ENCODE measurements around the gene RAB7B.
"Not testable (repeated sequence)": the region's sequence is repeated elsewhere in the genome, so short reads cannot be mapped to it uniquely, and the experiment has no call there.

The RAB7B gene

DNA sequence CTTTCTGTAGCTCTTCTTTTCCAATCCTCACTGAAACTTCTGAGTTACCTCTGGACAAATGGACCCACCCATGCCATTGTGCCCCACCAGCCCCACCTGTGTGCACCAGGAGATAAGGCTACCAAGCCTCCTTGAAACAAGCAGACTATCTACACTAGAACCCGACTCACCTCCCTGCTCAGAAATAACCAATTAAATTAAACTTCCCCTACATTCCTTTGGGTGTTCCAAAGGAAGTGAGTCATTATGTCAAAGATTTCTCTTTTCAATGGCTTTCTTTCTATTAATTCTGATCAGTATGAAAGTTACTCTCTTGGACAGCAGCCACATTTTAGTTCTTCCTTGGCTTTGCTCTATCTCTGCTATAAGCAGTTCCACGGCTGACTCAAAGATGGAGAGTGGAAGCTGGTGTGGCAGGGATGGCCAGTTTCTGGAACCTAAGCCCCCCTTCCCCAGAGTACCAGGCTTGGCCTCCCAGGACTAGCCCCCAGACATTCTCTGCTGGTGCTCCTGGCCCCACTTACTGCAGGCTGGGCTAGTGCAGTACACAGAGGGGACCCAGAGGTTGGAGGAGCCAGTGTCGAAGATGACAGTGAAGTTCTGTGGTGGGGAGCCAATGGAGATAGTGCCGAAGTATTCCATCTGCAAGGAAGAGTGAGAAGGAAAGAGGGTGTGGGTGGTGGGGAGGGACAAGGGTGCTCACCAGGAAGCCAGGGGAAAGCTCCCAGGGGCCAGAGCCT, 18.6 kb upstream of the RAB7B start:
- DNase-seq = peak; percentile 45

DNA sequence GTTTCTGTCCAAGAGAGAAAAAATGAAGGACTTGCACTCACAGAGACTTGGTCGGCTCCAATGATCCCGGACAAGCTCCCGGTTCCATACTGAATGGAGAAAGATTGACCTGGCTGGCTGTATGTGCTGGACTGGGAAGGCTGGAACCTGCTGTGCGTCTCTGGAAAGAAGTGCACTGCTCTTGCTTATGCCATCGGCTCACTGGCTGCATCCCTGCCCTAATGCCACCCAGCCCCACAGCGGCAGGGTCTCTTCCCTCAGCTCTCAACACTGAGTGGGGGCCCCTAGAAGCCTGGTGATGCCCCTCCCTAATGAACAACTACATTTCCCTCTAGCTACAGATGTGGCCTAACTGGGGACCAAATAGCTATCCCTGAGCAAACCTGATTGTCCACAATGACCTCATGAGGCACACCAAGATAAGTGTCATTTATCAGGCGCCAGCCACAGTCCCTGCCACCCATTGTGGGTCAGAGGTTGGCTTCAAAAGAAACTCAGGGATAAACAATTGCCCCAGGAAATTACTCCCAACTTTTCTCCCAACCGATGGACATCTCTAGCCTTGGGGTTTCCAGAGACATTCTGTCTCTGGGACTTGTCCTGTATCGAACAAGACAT, 17.9 kb upstream of the RAB7B start:
- no peak for DNase-seq

DNA sequence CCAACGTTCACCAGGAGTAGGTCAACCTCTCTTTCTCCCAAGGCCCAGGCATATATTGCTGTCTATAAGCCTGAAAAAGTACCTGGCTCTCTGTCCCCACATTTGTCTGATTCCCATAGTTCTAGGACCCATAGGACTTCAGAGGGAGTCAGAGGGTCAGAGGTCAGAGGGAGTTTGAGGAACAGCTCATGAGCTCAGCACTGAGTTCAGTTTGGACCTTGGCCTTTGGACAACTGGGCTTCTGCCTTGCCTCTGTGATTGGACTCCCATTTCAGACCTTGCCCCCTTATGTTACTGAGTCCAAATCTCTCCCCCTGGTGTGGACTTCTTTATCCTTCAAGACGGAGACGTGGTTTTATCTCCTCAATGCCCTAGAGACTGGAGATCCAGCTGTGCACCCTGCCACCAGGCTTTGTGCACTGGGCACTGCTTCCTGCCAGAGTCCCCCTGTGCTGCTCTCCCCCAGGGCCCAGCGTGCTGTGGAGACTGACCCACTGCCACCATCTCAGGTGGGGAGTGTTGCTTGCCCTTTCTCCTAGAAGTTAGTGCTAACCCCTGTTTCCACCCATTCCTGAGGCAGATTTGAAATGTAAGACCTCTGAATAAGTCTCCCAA, 17.3 kb upstream of the RAB7B start:
- no peak for DNase-seq

DNA sequence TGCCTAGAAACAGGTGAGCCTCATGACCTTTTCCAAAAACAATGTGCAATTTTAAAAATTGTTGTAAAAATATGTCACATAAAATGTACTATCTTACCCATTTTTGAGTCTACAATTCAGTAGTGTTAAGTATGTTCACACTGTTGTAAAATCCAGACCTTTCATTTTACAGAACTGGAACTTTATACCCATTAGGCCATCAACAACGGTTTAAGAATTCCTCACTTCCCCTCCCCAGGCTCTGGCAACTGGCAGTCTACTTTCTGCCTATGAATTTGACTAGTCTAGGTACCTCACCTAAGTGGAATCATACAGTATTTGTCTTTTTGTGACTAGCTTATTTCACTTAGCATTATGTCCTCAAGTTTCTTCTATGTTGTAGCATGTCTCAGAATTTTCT, 11.9 kb upstream of the RAB7B start:
- DNase-seq = no peak

DNA sequence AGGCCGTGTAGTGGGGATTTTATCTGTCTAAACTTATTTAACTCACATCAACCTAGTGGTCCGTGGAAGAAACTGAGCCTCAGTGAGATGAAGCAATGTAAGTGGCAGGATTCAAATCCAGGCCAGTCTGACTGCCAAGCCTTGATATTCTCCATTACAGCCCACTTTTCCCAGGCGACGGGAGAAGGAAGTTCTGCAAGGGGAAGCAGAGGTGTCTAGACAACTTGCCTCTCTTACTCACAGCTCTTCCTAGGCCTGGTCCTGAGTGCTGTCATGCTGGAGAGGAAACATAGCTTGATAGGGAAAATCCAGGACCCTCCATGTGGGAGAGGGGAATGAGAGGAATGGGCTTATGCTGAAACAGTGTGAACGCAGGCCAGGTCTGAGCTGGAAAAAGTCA, 11.4 kb upstream of the RAB7B start:
- no peak for DNase-seq

DNA sequence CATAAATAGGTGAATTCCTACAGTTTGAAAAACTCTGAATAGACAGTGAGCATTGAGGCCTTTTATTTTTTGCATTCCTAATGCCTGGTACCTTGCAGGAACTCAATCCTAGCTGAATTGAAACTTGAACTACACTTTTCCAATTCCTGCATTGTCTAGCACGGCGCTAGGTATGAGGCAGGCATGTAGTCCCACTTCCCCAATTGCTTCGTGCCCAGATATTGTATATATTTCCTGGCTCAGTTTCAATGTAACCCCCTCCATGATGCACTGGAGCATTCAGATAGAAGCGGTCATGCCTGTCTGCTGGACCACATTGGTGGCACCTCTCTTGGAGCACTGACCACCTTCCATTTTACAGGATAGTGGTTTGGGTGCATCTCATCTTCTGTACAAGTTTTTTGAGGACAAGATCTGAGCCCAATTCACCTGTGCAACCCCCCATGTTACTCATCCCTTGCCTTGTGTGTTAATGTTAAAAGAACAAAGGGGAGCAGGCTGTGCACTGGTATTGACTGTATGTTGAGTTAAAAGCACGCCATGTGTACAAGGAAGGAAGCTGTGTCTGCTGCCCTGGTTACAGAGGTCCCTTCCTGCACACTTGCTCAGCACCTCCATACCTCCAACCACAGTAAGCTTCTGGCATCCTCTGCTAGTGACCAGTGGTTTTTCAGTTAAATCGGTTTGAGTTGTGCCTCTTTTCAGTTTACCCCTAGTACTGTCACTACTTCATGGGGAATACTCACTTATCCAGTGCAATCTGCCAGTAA, 10.0 kb upstream of the RAB7B start:
- DNase-seq = no peak

DNA sequence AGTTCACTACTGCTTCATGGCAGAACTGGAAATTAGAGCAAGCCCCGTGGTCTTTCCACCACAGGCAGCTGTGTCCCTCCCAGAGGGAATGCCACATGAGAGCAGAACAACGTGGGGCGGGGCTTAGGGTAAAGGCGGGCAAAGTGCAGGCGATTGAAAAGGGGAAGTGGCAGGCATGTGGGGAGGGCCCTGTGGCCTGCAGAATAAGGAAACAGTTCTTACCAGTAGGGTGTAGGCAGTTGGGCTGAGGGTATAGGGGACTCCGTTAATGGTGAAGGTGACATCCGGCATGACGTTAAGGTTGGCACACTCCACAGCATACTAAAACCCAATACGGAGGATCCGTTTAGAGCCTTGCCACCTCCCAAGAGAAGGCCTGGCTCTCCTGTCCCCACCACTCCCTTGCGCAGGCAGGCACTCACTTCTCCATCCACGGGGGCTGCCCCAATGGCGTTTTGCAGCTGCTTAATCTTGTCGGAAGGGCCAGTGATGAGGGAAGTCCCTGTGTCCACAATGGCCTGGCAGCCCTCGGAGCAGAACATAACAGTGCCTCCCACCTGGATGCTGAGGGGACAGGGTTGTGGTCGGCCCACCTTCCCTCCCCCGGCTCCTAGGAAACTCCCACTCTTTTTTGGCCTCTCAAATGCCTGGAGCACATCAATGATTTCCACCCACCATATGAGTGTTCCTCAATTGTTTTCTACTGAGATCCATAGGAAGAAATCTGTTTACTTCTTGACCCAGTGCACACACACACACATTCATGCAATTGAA, 9.1 kb upstream of the RAB7B start:
- DNase-seq = no peak

DNA sequence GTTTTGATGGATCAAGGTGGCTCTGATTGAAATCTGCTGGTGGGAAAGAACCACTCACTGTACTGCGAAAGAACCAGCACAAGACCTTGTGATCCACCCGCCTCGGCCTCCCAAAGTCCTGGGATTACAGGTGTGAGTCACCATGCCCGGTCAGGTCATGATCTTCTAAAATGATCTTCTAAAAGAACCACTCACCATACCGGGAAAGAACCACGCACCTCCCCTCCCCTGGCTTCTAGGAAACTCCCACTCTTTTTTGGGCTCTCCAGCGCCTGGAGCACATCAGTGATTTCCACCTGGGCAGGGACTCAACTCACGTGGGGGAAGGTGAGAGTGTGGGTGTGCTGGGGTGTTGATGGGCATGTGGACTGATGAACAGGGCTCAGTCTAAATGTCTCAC, 7.9 kb upstream of the RAB7B start:
- DNase-seq = no peak

DNA sequence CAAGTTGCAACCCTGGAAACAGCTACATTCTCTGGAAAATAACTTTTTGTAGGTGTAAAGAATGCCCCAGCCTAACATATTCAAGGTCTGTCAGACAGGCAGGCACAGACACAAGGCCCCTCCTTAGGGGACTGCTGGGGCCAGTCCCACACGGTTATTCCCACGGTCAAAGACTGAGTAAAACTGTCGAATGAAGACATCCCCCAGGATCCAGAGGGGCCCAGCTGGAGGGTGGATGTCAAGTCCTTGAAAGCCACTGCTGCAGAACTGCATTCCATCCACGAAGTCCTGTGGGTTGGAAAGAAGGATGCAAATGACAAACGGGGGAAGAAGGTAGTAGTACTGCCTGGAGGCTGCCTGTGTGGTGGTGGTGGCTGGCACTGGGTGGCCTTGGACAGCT, 6.9 kb upstream of the RAB7B start:
- no peak for DNase-seq

DNA sequence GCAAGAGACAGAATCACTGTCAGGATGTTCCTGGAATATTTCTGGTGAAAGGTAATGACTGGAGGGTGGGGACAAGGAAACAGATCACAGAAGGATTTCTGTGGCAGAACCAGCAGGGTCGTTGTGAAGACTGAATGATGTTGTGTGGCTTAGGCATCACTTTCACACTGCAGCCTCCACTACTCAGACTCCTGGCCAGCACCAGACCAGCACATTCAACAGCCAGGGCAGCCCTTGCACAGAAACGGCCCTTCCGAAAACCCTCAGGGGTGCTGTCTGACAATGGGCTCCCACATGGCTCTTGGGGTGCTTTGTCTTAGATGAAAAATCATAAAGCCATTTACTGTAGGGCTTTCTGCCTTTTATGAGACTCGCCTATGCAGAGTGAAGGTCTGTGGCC, 3.8 kb upstream of the RAB7B start:
- no peak for DNase-seq

DNA sequence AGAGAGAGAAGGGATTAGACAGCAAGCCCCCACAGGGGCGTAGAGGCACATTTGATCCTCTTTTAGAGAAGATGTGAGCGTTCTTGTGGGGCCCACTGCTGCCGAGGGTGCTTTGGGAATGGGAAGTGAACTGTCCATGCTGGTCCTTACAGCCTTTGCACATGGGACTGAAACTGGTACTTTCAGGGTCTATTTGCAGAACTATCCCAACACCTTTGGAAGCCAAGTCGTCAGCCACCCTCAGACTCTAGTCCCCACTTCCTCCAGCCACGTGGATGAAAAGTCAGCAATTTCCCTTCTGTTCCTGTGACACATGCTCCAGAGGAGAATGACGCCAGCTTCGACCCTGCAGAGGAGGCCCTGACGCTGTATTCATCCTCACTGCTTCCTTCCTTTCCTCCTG, 2.6 kb upstream of the RAB7B start:
- no peak for DNase-seq

DNA sequence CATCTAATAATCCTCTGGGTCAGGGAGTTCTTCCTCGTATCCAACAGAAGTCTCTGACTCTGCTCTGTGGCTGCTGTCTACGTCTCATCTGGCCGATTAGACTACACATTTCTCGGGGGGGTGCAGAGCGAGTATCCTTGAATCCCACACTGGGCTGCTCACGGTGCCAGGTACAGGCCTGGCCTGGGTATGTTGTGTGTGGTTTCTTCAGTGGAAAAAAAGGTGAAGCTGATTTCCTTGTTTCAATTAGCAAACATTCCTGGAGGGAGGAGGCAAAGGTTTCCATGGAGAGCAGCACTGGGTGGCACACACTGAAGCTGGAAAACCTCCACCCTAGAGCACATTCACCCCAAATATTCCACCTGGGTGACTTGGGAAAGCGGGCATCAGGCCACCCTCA, 2.0 kb upstream of the RAB7B start:
- no peak for DNase-seq

DNA sequence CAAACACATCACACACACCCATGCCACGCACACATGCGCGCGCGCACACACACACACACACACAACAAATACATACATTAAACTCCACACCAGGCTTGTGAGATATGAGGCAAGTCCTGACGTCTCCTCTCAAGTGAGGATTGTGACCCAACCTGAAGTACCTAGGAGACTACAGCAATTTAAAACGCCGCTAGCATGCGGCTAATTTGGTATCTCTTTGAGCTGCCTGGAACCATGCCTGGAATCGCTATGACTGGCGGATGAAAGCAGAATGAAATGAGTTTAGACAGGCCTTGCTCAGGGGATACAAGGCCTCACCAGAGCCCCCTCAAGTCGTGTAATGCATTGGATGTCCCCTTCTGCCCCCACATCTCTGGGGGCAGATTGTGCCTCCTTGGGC, 1.6 kb upstream of the RAB7B start:
- no peak for DNase-seq

DNA sequence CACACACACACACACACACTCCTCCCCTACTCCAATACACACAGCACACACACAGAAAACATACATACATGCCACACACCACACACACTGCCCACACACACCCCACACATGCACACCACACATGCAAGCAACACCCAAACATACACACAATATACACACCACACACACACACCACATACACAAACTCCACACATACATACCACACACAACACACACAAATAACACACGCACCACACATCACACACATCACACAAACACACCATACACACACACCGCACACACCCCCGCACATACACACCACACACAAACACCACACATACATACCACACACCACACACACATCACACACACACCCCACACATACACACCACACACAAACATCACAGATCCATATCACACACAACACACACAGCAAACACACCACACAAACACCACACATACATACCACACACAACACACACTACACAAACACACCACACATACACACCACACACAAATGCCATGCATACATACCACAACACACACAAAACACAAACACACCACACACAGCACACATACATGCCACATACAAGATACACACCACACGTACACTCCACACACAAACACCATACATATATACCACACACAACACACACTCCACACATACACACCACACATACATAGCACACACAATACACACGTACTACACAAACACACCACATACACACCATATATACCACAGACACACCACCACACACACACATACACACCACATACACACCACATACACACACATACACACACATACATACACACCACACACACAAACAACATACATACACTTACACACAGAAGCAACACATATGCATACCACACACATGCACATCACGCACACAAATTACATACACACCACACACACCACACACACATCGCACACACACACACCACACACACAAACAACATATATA, 932 bp upstream of the RAB7B start:
- DNase-seq = no peak

DNA sequence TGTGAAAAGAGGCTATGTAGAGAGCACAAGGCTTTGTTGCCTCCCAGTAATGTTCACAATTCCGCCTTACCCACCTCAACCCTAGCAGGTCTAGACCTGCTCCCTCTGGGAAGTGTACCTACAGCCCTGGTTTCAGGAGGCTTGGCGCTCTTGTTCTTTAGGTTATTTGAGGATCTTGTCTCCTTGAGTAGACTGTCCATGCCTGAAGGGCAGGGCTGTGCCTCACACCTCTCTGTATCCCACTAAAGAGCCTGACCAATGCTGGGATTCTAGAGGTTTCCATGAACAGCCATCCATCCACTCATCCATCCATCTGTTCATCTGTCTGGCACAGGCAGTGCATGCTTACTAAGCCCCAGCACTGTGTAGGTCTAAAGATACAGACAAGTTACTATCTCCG, 1.0 kb downstream of the RAB7B start:
- no peak for DNase-seq

DNA sequence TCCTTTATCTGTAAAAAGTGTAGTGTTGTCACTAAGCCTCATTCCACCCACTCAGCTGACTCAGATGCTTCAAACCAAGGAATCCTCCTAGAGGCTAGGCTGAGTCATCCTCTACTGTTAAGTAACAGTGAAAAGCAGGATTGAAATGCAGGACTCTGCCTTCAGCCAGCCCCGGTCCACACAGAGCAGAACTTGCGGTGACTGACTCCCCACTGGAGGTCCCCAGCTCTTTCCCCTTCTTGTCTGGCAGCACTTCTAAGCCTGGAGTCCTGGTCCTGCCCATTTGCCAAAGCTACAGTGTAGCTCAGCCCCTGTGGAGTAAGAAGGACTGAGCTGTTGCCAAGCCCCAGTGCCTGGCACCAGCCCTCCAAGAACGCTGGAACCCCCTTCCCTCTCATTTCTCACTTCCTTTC, 1.7 kb downstream of the RAB7B start:
- DNase-seq = peak; percentile 91

DNA sequence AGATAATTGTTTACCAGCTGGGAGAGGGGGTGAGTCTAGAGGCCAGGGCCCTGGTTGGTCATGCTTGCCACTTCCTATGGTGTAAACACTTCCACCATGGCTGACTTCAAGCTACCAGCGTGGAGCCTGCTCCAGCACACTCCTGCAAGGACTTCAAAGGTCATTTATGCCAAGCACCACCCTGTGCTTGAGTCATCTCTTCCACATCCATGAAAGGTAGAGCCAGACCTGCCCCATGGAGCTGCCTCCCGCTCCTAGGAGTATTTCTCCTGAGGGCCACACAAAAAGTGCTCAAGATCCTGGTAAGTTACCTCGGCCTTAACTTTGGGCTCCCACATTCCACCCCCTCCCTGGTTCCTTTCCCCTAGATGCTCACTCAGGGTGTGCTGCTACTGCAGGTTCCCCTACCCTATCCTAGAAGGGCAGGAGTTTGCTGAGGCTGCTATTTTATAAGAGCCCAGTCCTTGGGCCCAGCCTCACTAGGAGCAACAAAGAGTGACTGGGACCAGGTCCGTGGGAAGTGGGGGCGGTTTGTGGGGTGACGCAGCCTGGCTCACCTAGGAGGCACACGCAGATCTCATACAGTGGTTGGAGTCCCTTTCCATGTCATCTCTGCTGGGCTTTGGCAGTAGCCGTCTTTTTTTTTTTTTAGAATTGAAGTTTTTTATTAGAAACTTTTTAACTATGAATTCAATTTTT, 2.4 kb downstream of the RAB7B start:
- DNase-seq = no peak

DNA sequence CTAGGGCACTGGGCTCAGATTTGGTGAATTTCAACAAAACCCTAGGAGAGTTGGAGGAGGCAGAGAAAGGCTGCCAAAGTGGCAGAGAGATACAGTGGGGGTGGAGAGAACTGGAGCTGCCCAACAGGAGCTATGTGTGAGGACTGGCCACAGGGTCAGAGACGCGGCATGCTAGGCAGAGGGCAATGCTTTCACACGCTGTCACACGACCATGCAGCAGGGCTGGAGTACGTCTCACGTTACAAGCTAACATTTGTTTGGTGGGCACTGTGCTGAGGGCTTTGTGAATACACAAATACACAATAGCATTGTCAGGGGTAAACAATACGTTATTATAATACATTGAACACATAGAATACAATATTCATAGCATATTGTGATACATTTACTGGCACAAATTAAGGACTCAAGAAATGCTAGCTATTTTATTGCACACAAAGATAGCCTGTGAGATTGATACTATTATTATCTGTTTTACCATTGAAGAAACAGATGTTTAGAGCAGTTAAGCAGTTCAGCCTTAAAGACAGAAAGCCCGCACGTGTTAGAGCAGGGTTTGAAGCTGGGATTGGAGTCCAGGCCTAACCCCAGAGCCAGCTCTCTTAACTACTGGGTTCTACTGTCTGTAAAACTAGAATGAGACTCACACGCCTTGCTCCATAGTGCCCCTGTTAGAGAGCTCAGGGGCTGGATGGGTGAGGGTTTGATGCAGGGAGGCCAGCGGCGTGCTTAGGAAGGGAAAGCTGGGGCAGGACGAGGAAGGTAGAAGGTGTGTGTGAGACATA, 4.5 kb downstream of the RAB7B start:
- DNase-seq = no peak

DNA sequence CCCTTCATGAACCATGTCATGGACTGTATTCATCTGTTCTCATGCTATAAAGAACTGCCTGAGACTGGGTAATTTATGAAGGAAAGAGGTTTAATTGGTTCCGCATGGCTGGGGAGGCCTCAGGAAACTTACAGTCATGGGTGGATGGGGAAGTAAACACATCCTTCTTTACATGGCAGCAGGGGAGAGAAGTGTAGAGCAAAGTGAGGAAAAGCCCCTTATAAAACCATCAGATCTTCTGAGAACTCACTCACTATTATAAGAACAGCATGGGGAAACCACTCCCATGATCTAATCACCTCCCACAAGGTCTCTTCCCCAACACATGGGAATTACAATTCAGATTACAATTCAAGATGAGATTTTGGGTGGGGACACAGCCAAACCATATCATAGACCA, 6.6 kb downstream of the RAB7B start:
- not testable (repeated sequence) for DNase-seq

DNA sequence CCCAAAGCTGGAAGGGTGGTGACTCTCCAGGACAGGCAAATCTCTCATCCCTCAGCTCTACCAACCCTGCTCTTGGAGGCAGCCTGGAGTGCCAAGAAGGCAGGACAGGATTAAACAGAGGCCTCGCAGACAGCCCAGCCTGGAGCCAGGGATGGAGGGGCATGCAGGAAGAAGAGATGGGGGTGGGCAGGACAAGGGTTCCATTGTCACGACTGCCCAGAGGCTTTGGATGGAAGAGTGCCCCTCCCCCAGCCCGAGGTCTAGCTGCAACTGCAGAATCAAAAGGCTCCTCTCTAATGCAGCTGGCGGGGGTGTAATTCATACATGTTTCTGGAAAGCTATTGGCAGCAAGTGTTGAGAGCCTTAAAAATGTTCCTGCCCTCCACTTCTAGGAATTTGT, 8.8 kb downstream of the RAB7B start:
- DNase-seq = no peak
